Activated CD8-positive, alpha-beta T cell treated with anti-CD3 and anti-CD28 coated beads for 36 hours (primary cell): ENCODE results near the gene VPS13D. TPM values are rescaled to one million over a fixed set of nuclear protein-coding genes. Genes with fewer than 3 reads are reported as not detected.

ENCODE experiments used
- ATAC-seq: fragments of 200-7000 bp; cut with Tn5 transposase; one replicate; pipeline ENCODE4 v1.10.0; 2021; ENCODE audit warnings: mild to moderate bottlenecking, moderate library complexity
- CTCF ChIA-PET: fragments of 350-600 bp; sonication (Branson Sonifier 250); formaldehyde crosslinking; loops from one replicate; lab custom pipeline; 2021; ENCODE audit warnings: antibody characterized with exemption; lab: Charles Lee
- POLR2A ChIA-PET: fragments of 350-600 bp; sonication (Branson Sonifier 250); formaldehyde crosslinking; loops from one replicate; lab custom pipeline; 2021; ENCODE audit warnings: antibody characterized with exemption; lab: Charles Lee
- DNase-seq: peaks from one replicate; pipeline ENCODE4 v3.0.0-alpha.2; 2020
- H3K27ac Mint-ChIP-seq: one replicate; pipeline ENCODE4 v1.8.0; 2021; ENCODE audit warnings: mild to moderate bottlenecking, mixed read lengths
- H3K27me3 Mint-ChIP-seq: one replicate; pipeline ENCODE4 v1.8.0; 2021; ENCODE audit warnings: mixed read lengths
- H3K36me3 Mint-ChIP-seq: one replicate; pipeline ENCODE4 v1.8.0; 2021; ENCODE audit warnings: low read depth, mixed read lengths
- H3K4me1 Mint-ChIP-seq: one replicate; pipeline ENCODE4 v1.8.0; 2021; ENCODE audit warnings: low read depth, mixed read lengths
- H3K4me3 Mint-ChIP-seq: one replicate; pipeline ENCODE4 v1.8.0; 2021; ENCODE audit warnings: mild to moderate bottlenecking, moderate library complexity, mixed read lengths
- H3K9me3 Mint-ChIP-seq: one replicate; pipeline ENCODE4 v1.8.0; 2021; ENCODE audit warnings: mixed read lengths
- CTCF ChIP-seq: fragments of 200-600 bp; IDR thresholded peaks from one replicate; pipeline ENCODE4 v1.8.0; 2022; ENCODE audit warnings: antibody characterized with exemption, mild to moderate bottlenecking
- intact Hi-C: fragments of 100-400 bp; cut with micrococcal nuclease; formaldehyde crosslinking; loops from one replicate; pipeline ENCODE4 v1.10.0; 2022
- total RNA-seq, 2 experiments: library from RNA; stranded (reverse); gene quantifications; one replicate each; pipeline ENCODE4 v1.2.3, GENCODE V29; 2021

The VPS13D gene
- total RNA-seq, 2 experiments from 2014 or later, result 28.1 to 30.7 TPM

DNA sequence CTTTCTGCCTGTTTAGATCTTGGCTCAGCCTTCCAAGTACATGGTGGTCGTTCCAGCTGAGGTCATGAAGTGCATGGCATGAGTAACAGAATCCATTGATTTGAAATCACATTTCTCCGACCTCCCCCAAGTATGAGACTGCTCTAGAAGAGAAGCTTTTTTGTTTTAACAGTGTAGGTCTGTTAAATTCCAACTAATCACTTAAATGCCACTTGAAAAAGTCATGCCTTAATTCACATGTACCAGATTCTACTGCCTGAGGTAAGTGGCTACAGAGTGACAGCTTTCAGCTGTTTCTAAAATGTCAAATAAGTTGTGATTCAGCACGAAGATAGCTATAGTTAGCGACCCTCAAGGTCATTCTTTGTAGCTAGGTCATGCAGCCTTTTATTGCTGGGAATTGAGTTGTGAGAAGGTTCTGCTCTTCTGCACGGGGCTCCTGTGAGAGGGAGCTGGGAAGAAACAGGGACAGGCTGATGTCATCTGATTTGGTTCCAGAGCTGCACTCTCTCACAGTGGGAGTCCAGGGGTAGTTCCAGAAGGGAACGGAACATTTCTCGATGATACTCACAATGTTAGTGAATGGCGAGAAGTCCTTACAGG, 112.7 kb downstream of the VPS13D start:
- Mint-ChIP-seq H3K9me3 (no peaks in the 10 kb centered on the region), H3K27ac (peak overlapping the region; percentile 16), H3K36me3 (peaks cover 43% of the 10 kb centered on the region), H3K4me1 (peaks cover 67% of the 10 kb centered on the region), H3K4me3 (no peak overlapping the region), H3K27me3 (no peaks in the 10 kb centered on the region)
- DNase-seq (no peak), ATAC-seq (no peak)
- ChIA-PET POLR2A (interaction anchor here (0.6 to 1.5 kb wide), 2 partner anchors 91 to 514 kb away, joined by 4 to 5 read pairs; no protein-coding TSS in a partner anchor), CTCF (interaction anchor here (1.8 to 2.4 kb wide), 2 partner anchors 218 to 316 kb away, joined by 8 to 10 read pairs; no protein-coding TSS in a partner anchor)
- no peak for TF ChIP-seq CTCF
- intact Hi-C loops, result no loop called here

DNA sequence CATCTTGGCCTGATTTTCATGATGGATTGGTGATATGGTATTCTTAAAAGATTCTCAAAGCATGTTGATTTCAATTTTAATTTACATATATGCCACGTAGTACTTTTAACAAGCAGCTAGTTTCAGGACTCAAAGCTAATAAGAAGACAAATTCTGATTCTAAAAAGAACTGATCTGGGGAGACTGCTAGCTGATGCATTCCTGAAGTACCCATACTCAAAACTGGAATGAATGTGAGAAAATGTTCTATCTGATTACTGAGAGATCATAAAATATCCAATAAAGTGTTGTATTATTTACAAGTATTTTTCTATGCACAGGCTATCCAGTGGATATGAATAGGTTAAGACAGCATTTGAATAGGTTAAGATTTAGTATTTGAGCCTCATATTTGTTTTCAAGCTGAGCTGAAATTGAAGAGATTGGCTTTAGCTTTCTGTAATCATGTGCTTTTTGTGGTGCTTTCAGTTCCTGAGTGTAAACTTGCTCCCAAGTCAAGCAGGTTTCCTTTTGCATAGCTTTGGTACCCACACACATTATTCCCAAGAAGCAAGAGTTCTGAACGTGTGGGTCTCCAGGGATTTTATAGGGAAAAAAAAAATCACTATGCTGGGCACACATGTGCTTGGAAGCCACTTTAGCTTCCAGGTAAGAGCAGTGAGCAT, 114.1 kb downstream of the VPS13D start:
- CTCF ChIA-PET, result interaction anchor here (0.7 to 2.4 kb wide), 3 partner anchors 219 to 315 kb away, joined by 3 to 8 read pairs (median 8); no protein-coding TSS in a partner anchor
- Mint-ChIP-seq H3K27me3 (no peaks in the 10 kb centered on the region), H3K9me3 (no peaks in the 10 kb centered on the region), H3K4me1 (peaks cover 71% of the 10 kb centered on the region), H3K27ac (peak overlapping the region; percentile 94), H3K4me3 (no peak overlapping the region), H3K36me3 (peaks cover 50% of the 10 kb centered on the region)
- ATAC-seq, result no peak
- POLR2A ChIA-PET, result interaction anchor here (1.1 kb wide), 1 partner anchor 71 kb away, joined by 3 read pairs; no protein-coding TSS in a partner anchor
- intact Hi-C loops, result no loop called here
- no peak for TF ChIP-seq CTCF
- no peak for DNase-seq

DNA sequence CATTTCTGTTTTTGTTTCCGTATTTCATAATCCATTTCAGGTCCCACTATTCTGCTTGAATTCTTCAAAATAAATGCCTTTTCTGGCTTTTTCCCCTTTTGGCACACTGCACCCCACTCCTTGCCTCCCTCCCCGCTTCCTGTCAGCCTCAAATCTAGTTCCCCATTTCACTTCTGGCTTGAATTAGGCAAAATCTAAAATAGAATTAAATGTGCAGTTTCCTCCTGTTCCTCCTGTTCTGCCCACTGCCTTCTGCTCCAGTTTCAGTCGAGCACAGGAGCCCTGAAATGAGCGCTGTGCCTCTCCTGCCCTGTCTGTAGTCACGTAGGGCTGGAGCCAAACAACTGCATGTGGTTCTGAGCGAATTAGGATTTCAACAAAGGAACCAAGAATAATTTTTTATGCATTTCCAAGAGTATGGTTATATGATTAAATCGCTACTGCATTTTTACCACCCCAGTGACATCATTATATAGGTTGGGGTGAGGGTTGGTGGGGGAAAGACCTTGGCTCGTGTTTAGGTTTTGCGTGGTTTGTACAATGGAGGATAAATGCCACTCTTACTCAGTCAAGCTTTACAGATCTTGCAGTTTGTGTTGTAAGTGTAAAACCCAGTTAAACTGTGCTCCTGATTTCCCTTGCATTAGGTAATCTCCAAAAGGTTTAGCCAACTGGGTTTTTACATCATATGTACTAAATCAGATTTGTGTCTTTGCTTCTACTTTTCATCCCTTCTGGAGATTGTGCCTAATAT, 114.9 kb downstream of the VPS13D start:
- H3K4me3 Mint-ChIP-seq, result peak overlapping the region; percentile 55
- H3K4me1 Mint-ChIP-seq, result peaks cover 71% of the 10 kb centered on the region
- H3K27me3 Mint-ChIP-seq, result no peaks in the 10 kb centered on the region
- ChIA-PET CTCF (interaction anchor here (1.5 to 2.4 kb wide), 2 partner anchors 220 to 275 kb away, joined by 8 read pairs; no protein-coding TSS in a partner anchor), POLR2A (interaction anchor here (1.1 to 1.4 kb wide), 2 partner anchors 71 to 104 kb away, joined by 3 read pairs; no protein-coding TSS in a partner anchor)
- intact Hi-C loops, result no loop called here
- peaks cover 58% of the 10 kb centered on the region for H3K36me3 Mint-ChIP-seq
- no peak for TF ChIP-seq CTCF
- DNase-seq (peak; percentile 44), ATAC-seq (peak; percentile 55)
- no peaks in the 10 kb centered on the region for H3K9me3 Mint-ChIP-seq
- H3K27ac Mint-ChIP-seq, result peak overlapping the region; percentile 94

DNA sequence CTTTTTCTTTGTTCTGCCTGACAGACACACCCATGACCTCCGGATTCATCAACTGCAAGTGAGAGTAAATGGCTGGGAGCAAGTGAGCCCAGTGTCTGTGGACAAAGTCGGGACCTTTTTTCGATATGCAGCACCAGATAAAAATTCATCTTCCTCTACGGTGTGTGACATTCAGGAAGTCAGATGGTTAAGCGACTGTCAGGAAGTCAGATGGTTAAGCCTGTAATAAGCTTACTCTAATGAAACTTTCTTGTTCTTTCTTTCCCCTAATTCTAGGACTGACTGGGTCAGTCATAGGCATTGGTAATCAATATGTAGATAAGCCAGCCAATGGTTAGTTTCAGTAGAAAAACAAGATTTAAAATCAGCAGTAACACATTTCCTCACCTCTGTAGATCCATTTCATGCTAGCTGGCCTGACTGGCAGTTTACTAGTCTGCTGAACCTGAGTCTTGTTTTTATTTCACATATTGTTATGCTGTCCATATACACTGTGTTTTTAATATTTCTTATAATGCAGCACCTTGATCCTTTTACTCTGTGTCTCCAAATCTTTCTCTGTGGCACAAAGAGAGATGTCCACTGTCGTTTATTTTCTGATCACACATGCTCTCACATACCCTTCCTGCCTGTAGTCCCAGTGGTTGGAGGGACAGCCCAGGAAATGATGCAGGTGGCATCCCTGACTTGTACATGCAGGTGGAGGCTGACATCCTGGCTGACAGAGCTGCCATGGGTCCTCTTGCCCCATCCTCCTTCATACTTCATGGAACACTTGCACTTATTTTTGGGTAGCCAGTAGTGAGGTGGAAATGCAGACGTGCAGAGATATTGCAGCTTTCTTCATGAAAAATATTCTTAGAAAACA, 115.8 kb downstream of the VPS13D start:
- Mint-ChIP-seq H3K27me3 (no peaks in the 10 kb centered on the region), H3K27ac (peak overlapping the region; percentile 94), H3K36me3 (peaks cover 66% of the 10 kb centered on the region), H3K9me3 (peaks cover 3% of the 10 kb centered on the region), H3K4me3 (peak overlapping the region; percentile 55), H3K4me1 (peaks cover 63% of the 10 kb centered on the region)
- ChIA-PET POLR2A (interaction anchor here (1.4 kb wide), 1 partner anchor 103 kb away, joined by 3 read pairs; no protein-coding TSS in a partner anchor), CTCF (interaction anchor here (2.4 kb wide), 1 partner anchor 221 kb away, joined by 8 read pairs; no protein-coding TSS in a partner anchor)
- TF ChIP-seq CTCF, result no peak
- DNase-seq, result peak; percentile 51
- intact Hi-C loops, result no loop called here
- ATAC-seq, result peak; percentile 65
